OCI-LY7 (cell line): ENCODE data around the gene PLA2R1.

Experiments used
- CTCF ChIP-seq: fragments of 200-600 bp; sonication (generic); conservative IDR thresholded peaks from 2 replicates; pipeline ENCODE4 v1.5.1; 2014; ENCODE audit warnings: mild to moderate bottlenecking, antibody characterized with exemption, low read length, moderate library complexity, mixed read lengths
- EZH2phosphoT487 ChIP-seq: fragments of 200-600 bp; sonication (generic); IDR thresholded peaks from 2 replicates; pipeline ENCODE4 v1.6.1; 2018; ENCODE audit warnings: low read depth, borderline replicate concordance, mild to moderate bottlenecking, mixed run types, antibody characterized with exemption, low read length, moderate library complexity, mixed read lengths

GRCh38 chr2:160050147-160050546 lies 12.3 kb downstream of the PLA2R1 start:
- no peak for TF ChIP-seq CTCF
- no peak for TF ChIP-seq EZH2phosphoT487
